Thymus (tissue), 11 donors: ENCODE results near the gene TBX4. TPM values are rescaled to one million over a fixed set of nuclear protein-coding genes. Genes with fewer than 3 reads are reported as not detected.
"Not testable (repeated sequence)": the region's sequence is repeated elsewhere in the genome, so short reads cannot be mapped to it uniquely, and the experiment has no call there.

Experiments
- DNase-seq, 9 donors: peaks; one replicate each; pipeline ENCODE4 v3.0.0-alpha.2; 2013; ENCODE audit warnings: low spot score in 9 of 9, low read depth in 6 of 9, missing footprints in 1 of 9
- H3K27ac ChIP-seq, 2 donors: one replicate each; pipeline ENCODE4 v1.5.1; 2013; ENCODE audit warnings: control low read depth in 1 of 2, low read depth in 1 of 2, low read length in 1 of 2, mild to moderate bottlenecking in 1 of 2, moderate library complexity in 1 of 2
- H3K27me3 ChIP-seq, 2 donors: one replicate each; pipeline ENCODE4 v1.5.1; 2013; ENCODE audit warnings: low read length in 1 of 2; ENCODE audit not compliant: control insufficient read depth in 2 of 2, insufficient read depth in 1 of 2
- H3K36me3 ChIP-seq, 2 donors: one replicate each; pipeline ENCODE4 v1.5.1; 2013; ENCODE audit warnings: low read length in 1 of 2, mild to moderate bottlenecking in 1 of 2, moderate library complexity in 1 of 2; ENCODE audit not compliant: control insufficient read depth in 2 of 2, insufficient read depth in 2 of 2
- H3K4me1 ChIP-seq, 2 donors: one replicate each; pipeline ENCODE4 v1.5.1; 2013; ENCODE audit warnings: low read length in 2 of 2; ENCODE audit not compliant: control insufficient read depth in 2 of 2, insufficient read depth in 2 of 2
- H3K4me3 ChIP-seq, 2 donors: one replicate each; pipeline ENCODE4 v1.5.1; 2013; ENCODE audit warnings: low read length in 2 of 2, control low read depth in 1 of 2, mild to moderate bottlenecking in 1 of 2
- H3K9me3 ChIP-seq, 2 donors: one replicate each; pipeline ENCODE4 v1.5.1; 2013; ENCODE audit warnings: low read length in 1 of 2, mild to moderate bottlenecking in 1 of 2; ENCODE audit not compliant: control insufficient read depth in 2 of 2, insufficient read depth in 1 of 2
- WGBS: extraction: QIAGEN DNeasy Blood & Tissue Kit; methylation state at CpG from one replicate; pipeline ENCODE4 v1.1.7; 2013; 5-methylcytosine and 5-hydroxymethylcytosine counted together
- polyA plus RNA-seq: library from polyadenylated mRNA; stranded (reverse); fragments of 200-250 nt; gene quantifications from one replicate; pipeline ENCODE4 v1.2.3, GENCODE V29; 2013
- total RNA-seq: library from RNA; stranded (reverse); fragments of 120-200 nt; gene quantifications from one replicate; pipeline ENCODE4 v1.2.4, GENCODE V29; 2013
- donor health status: healthy.

TBX4 gene
- total and polyA plus RNA-seq, 2 donors, result 0.11 to 0.14 TPM

GRCh38 chr17:61490540-61490975 lies 38.3 kb downstream of the TBX4 start:
- no peak for DNase-seq
- H3K4me1 ChIP-seq, result no peaks in the 10 kb centered on the region
- H3K27me3 ChIP-seq, result peaks cover 0 to 21% of the 10 kb centered on the region in 2 donors
- H3K27ac ChIP-seq, result no peak overlapping the region
- no peaks in the 10 kb centered on the region for H3K36me3 ChIP-seq
- WGBS, result 97% methylated on average over 5 of the region's 5 CpGs
- no peak overlapping the region for H3K4me3 ChIP-seq
- H3K9me3 ChIP-seq, result no peaks in the 10 kb centered on the region

DNA sequence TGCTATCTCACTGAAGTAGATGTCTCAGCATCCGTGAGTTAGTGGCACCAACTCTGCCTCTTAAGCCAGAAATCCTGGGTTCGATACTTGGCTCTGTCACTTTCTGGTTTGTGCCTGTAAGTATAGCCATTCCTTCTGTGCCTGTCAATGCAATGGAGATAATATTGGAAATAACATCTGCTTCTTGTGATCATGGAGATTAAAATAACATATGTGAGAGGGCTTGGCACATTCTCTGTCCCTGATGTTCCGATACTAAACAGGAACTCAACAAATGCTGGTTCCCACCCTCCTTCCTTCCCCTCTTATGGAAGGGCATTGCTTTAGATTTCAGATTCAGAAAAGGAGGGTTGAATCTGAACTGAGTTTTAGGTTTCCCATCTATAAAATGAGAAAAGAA lies 39.8 kb downstream of the TBX4 start:
- WGBS, result 94% methylated on average over 3 of the region's 3 CpGs
- no peaks in the 10 kb centered on the region for H3K9me3 ChIP-seq
- H3K27me3 ChIP-seq, result peaks cover 0 to 24% of the 10 kb centered on the region in 2 donors

GRCh38 chr17:61492759-61493526 lies 40.7 kb downstream of the TBX4 start:
- no peaks in the 10 kb centered on the region for H3K36me3 ChIP-seq
- DNase-seq, result no peak
- peaks cover 0 to 23% of the 10 kb centered on the region in 2 donors for H3K27me3 ChIP-seq
- no peaks in the 10 kb centered on the region for H3K4me1 ChIP-seq
- H3K27ac ChIP-seq, result no peak overlapping the region
- 86% methylated on average over 8 of the region's 8 CpGs for WGBS
- no peak overlapping the region for H3K4me3 ChIP-seq
- no peaks in the 10 kb centered on the region for H3K9me3 ChIP-seq

More for the DNA sequence above, 39.8 kb downstream of the TBX4 start:
- H3K27ac ChIP-seq, result no peak overlapping the region
- no peak overlapping the region for H3K4me3 ChIP-seq
- DNase-seq, result no peak
- no peaks in the 10 kb centered on the region for H3K36me3 ChIP-seq
- no peaks in the 10 kb centered on the region for H3K4me1 ChIP-seq

GRCh38 chr17:61493830-61494324 lies 41.7 kb downstream of the TBX4 start:
- H3K4me3 ChIP-seq, H3K36me3 ChIP-seq, H3K27ac ChIP-seq, H3K9me3 ChIP-seq, DNase-seq, H3K4me1 ChIP-seq: not testable (repeated sequence)
- H3K27me3 ChIP-seq, result peaks cover 0 to 20% of the 10 kb centered on the region in 2 donors
- 94% methylated on average over 7 of the region's 7 CpGs for WGBS

DNA sequence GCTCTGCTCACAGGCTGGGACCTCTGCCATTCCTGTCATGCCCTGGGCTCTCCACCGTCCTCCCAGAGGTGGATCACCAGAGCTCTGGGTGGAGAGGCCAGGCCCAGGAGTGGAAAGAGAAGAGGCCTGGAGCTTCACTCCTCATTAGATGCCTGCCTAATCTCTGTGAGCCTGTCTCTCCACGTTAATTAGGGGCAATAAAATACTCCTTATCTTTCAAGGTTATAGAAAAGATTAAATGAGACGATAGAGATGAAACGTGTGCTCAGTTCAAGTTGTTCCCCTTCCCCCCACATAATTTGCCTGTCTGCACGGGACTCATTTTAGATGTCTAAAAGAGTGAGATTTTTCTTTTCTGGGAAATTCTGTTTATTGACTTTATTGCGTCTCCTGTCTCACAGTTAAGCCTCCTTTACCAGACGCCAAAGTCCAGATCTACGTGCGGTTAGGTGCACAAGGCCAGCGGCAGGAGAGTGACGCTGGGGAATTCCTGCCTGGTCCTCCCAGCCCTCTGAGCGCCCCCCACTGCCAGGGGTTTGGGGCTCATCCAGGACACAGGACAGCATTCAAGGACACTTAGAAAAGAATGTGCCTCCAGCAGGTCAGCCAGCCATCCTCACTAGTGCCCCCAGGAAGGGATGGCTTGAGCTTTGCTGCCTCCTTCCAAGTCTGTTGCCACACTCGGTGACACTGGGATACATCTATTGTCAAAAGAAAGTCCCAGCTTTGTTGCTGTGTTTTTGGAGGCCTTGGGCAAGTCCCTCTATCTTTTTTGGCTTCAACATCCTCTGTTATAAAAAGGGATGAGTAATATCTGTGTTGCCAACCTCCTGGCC lies 42.3 kb downstream of the TBX4 start:
- 88% methylated on average over 13 of the region's 13 CpGs for WGBS
- Histone ChIP-seq H3K27me3 (peaks cover 0 to 23% of the 10 kb centered on the region in 2 donors), H3K4me3 (no peak overlapping the region), H3K27ac (no peak overlapping the region), H3K4me1 (no peaks in the 10 kb centered on the region), H3K9me3 (no peaks in the 10 kb centered on the region), H3K36me3 (no peaks in the 10 kb centered on the region)
- DNase-seq, result no peak

GRCh38 chr17:61495161-61495857 lies 43.1 kb downstream of the TBX4 start:
- no peaks in the 10 kb centered on the region for H3K4me1 ChIP-seq
- H3K27ac ChIP-seq, result no peak overlapping the region
- H3K27me3 ChIP-seq, result peaks cover 0 to 19% of the 10 kb centered on the region in 2 donors
- H3K4me3 ChIP-seq, result no peak overlapping the region
- H3K9me3 ChIP-seq, result no peaks in the 10 kb centered on the region
- DNase-seq, result no peak
- WGBS, result 74% methylated on average over 23 of the region's 23 CpGs
- H3K36me3 ChIP-seq, result no peaks in the 10 kb centered on the region

- no peaks in the 10 kb centered on the region for H3K36me3 ChIP-seq
- 88% methylated on average over 12 of the region's 12 CpGs for WGBS
- H3K4me1 ChIP-seq, result no peaks in the 10 kb centered on the region
- H3K4me3 ChIP-seq, result no peak overlapping the region
- DNase-seq, result no peak
- H3K27me3 ChIP-seq, result peaks cover 0 to 19% of the 10 kb centered on the region in 2 donors
- H3K9me3 ChIP-seq, result no peaks in the 10 kb centered on the region
- H3K27ac ChIP-seq, result no peak overlapping the region
Measured at GRCh38 chr17:61496174-61496956, 44.1 kb downstream of the TBX4 start.

DNA sequence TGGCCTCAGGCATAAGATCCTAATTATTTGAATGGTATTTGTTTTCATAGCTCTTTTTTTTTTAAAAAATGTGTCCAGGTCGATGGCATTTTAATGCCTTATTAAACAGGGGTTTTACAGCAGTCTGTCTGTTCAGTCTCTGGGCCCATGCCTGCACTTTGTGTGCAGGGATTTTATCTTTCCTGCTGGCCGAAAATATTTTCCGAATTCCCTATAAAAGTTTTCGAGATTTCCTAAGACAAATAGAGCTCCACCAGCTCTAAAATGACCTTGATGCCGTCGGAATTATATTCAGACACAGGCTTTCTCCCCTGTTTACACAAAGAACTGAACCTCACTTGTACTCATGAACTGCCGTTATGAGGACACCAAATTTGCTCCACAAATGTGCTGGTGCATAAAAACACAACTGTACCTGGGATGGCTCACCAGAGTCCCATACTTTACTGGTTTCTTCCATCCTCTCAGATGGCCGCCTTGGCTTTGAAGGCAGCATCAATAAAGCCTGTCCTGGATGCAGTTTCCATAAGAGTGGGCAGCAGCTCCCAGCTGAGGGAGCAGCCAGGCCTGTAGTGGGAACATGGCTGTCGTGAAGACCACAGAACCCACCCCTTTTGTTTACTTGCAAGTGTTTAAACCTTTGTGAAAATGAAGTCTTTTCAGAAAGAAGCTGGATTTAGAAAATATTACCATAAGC lies 44.9 kb downstream of the TBX4 start:
- Histone ChIP-seq H3K4me1 (no peaks in the 10 kb centered on the region), H3K27me3 (peaks cover 0 to 19% of the 10 kb centered on the region in 2 donors), H3K9me3 (no peaks in the 10 kb centered on the region), H3K36me3 (no peaks in the 10 kb centered on the region), H3K27ac (no peak overlapping the region), H3K4me3 (no peak overlapping the region)
- 95% methylated on average over 9 of the region's 9 CpGs for WGBS
- no peak for DNase-seq
